SKM-1 treated with dmso at 0.1 percent for 144 hours (cell line): ENCODE data around the gene SPN.
A peak's percentile ranks its signal among the peaks of the same experiment; 100 is the strongest.
"Not testable (repeated sequence)": the region's sequence is repeated elsewhere in the genome, so short reads cannot be mapped to it uniquely, and the experiment has no call there.

ENCODE experiments used
- DNase-seq: peaks from one replicate; lab custom pipeline; 2025; ENCODE audit not compliant: unreplicated experiment; lab: John Stamatoyannopoulos, UW

The SPN gene

DNA sequence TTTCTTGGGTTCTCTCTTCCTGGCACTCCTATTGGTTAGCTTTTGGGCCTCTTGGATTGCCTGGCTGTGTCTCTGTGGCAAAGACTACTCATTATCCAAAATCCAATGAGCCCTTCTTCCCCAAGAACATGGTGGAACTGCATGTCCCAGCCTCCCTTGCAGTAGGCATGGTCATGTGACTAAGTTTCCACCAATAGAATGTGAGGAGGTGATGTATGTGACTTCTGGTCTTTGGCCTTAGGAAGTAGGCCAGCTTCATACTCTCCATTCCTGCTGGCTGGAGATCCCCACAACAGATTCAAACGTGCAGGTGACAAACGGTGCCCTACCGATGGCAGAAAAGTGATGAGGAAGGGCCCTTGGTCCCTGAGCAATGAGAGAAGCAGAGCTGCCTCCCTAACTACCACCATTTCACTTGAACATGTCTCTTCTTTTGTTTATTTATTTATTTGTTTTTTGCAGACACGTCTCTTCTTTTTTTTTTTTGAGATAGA, 17.3 kb upstream of the SPN start:
- peak; percentile 61 for DNase-seq

DNA sequence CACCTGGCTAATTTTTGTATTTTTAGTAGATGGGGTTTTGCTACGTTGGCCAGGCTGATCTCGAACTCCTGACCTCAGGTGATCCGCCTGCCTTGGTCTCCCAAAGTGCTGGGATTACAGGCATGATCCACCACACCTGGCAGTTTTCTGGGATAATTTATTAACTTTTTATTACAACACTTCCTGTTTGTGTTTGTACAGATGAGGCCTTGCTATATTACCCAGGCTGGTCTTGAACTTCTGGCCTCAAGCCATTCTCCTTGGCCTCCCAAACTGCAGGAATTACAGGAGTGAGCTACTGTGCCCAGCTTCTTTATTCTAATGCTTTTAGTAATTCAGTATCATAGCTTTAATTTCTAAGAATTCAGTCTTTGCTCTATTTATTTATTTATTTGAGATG, 16.1 kb upstream of the SPN start:
- DNase-seq, result no peak

DNA sequence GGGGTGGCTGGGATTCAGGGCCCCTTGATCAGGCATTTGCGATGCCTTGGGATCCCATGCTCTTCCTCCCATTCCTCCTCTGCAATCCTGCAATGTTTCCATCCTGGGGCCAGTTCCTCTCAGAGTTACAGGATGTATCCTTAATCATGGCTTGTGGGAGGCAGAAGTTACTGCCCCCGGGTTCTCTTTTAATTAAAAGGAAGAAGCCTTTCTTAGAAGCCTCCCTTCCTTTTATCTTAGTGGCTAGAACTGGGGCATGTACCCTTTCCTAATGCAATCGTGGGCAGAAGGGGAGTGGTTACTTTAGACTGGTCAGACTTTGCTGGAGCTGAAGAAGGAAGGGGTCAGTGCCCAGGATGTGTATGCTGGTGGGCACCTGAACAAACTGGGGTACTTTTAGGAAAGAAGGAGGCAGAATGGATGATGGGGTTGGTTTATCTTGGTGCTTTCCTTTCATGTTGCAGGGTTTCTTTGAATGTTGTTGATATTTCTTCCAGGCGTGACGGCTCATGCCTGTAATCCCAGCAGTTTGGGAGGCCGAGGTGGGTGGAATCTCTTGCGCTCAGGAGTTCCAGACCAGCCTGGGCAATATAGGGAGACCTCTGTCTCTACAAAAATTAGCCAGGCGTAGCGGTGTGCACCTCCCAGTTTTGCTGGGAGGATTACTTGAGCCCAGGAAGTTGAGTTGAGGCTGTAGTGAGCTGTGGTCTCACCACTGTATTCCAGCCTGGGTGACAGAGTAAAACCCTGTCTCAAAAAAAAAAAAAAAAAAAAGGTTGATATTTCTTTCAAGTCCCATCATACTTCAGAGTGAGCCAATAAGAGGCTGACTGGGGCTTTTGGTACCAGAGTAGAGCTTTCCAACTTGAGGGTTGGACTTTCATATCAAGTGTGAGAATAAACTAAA, 13.2 kb upstream of the SPN start:
- peak; percentile 50 for DNase-seq

DNA sequence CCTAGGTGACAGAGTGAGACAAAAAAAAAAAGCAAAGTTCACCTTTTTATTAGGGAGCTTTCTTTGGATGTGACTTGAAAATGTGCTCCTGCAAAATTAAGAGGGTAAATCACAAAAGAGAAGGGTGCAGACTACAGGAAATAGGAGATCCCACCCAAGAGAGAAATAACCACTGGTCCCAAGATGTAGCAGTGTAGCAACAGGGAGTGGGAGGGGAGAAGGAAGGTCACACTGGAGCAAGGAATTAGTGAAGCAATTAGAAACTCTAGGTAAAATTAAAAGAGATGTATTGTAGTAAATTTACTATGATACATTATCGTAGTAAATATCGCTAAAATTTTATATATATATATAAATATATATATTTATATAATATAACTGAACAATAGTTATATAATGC, 12.3 kb upstream of the SPN start:
- DNase-seq, result no peak

DNA sequence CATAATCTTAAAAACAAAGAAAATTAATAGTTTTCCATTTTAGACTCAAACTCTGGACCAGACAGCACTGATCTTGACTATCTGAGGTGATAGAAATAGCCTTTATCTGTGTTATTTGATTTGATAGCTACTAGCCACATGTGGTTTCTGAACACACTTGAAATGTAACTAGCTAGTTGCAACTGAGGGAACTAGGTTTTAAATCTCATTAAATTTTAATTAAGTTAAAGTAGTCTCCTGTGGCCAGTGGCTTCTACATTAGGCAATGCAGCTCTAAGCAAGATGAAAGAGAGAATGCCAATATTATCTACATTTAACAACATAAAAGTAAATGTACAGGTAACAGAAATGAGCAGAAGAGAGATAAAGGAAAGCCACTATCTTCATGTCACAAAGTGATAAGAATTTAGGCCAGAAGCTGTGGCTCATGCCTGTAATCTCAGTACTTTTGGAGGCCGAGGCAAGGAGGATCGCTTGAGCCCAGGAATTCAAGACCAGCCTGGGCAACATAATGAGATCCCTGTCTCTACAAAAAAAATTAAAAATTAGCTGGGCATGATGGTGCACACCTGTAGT, 11.2 kb upstream of the SPN start:
- no peak for DNase-seq

DNA sequence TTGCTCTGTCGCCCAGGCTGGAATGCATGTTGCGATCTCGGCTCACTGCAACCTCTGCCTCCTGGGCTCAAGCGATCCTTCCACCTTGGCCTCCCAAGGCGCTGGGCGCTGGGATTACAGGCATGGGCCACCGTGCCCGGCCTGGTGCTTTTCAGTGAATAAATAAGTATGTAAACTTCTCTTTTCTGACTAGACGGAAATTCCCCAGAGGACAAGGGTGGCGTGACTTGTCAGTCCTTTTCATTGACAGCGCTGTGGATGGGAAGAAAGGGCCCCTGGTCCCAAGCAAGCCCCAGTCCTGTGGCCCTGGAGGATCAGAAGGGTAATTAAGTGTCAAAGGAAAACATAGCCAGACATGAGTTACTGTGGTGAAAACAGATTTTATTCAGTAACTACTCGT, 9.6 kb upstream of the SPN start:
- no peak for DNase-seq

DNA sequence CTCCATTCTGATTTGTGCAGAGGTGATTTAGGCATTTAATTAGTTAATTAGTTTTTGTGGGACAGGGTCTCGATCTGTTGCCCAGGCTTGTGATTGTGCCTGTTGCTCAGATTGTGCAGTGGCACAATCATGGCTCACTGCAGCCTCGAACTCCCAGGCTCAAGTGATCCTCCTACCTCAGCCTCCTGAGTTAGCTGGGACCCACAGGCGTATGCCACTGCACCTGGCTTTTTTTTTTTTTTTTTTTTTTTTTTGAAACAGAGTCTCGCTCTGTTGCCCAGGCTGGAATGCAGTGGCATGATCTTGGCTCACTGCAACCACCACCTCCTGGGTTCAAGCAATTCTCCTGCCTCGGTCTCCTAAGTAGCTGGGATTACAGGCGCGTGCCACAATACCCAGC, 9.2 kb upstream of the SPN start:
- not testable (repeated sequence) for DNase-seq

DNA sequence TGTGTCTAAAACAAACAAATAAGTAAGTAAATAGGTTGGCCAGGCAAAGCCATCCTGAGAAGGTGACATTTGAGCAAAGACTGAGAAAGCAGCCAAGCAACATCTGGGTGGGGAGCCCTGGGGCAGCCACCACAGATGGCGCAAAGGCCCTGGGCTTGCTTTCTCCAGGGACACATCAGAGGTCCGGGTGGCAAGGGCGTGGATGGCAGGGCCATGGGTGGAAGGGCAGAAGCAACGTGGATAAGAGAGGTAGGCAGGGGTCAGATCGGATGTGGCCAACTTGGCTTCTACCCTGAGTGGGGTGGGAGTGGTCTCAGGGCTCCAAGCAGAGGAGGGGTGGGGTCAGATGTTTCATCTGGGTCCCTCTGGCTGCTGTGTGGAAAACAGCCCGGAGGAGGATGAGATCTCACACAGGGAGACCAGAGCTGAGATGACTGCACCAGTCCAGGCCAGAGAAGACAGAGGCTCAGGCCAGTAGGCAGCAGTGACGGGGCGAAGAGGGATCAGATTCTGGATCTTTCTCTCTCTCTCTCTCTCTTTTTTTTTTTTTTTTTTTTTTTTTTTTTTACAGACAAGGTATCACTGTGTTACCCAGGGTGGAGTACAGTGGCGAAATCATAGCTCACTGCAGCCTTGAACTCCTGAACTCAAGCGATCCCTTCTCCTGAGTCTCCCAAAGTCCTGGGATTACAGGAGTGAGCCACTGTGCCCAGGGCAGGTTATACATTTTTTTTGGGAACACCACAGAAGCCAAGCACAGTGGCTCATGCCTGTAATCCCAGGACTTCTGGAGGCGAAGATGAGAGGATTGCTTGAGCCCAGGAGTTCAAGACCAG, 6.1 kb upstream of the SPN start:
- DNase-seq, result no peak

DNA sequence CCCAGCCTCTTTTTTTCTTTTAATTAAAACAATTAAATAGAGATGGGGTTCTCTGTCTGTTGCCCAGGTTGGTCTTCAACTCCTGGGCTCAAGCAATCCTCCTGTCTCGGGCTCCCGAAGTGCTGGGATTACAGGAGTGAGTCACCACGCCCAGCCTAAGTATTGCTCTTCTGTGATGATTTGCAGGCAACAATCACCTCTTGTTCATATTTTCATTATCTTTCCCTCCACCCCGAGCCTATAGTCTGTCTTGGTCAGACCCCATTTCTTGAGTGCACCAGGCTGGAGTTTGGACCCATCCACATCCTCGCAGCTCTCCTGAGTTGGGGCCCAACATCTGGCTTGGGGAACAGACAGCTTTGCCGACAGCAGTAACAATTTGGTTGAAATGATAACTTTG, 4.3 kb upstream of the SPN start:
- no peak for DNase-seq

DNA sequence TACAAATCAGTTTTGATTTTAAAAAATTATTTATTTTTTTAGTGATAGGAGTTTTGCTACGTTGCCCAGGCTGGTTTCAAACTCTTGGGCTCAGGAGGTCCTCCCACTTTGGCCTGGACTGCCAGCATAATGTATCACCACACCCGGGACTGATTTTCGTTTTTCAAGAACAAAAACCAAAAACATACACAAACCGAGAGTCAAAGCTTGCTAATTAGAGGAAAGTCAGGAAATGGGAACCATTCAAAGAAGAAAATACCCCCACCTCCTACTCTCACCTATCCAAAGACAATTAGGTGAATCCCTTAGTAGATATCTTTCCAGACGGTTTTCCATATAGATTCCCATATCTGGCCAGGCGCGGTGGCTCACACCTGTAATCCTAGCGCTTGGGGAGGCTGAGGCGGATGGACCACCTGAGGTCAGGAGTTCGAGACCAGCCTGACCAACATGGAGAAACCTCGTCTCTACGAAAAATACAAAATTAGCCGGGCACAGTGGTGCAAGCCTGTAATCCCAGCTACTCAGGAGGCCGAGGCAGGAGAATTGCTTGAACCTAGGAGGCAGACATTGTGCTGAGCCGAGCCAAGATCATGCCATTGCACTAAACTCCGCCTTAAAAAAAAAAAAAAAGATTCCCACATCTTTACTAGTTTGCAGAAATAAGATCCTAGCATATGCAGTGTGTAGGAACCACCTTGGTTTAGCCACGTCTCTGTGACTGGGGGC, 883 bp upstream of the SPN start:
- DNase-seq, result no peak

DNA sequence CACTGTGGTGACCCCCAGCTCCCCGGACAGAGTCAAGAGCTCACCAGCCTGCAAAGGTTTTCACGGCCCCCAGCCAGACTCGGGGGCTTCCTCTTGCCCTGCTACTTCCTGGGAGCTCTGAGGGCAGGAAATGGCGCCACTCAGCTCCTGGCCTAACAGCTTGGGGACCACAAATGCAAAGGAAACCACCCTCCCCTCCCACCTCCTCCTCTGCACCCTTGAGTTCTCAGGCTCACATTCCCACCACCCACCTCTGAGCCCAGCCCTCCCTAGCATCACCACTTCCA, 375 bp upstream of the SPN start:
- DNase-seq, result peak; percentile 76

DNA sequence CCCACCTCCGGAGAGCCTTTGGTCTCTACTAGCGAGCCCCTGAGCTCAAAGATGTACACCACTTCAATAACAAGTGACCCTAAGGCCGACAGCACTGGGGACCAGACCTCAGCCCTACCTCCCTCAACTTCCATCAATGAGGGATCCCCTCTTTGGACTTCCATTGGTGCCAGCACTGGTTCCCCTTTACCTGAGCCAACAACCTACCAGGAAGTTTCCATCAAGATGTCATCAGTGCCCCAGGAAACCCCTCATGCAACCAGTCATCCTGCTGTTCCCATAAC, 702 bp downstream of the SPN start:
- DNase-seq, result no peak

DNA sequence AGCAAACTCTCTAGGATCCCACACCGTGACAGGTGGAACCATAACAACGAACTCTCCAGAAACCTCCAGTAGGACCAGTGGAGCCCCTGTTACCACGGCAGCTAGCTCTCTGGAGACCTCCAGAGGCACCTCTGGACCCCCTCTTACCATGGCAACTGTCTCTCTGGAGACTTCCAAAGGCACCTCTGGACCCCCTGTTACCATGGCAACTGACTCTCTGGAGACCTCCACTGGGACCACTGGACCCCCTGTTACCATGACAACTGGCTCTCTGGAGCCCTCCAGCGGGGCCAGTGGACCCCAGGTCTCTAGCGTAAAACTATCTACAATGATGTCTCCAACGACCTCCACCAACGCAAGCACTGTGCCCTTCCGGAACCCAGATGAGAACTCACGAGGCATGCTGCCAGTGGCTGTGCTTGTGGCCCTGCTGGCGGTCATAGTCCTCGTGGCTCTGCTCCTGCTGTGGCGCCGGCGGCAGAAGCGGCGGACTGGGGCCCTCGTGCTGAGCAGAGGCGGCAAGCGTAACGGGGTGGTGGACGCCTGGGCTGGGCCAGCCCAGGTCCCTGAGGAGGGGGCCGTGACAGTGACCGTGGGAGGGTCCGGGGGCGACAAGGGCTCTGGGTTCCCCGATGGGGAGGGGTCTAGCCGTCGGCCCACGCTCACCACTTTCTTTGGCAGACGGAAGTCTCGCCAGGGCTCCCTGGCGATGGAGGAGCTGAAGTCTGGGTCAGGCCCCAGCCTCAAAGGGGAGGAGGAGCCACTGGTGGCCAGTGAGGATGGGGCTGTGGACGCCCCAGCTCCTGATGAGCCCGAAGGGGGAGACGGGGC, 1.3 kb downstream of the SPN start:
- DNase-seq, result no peak

DNA sequence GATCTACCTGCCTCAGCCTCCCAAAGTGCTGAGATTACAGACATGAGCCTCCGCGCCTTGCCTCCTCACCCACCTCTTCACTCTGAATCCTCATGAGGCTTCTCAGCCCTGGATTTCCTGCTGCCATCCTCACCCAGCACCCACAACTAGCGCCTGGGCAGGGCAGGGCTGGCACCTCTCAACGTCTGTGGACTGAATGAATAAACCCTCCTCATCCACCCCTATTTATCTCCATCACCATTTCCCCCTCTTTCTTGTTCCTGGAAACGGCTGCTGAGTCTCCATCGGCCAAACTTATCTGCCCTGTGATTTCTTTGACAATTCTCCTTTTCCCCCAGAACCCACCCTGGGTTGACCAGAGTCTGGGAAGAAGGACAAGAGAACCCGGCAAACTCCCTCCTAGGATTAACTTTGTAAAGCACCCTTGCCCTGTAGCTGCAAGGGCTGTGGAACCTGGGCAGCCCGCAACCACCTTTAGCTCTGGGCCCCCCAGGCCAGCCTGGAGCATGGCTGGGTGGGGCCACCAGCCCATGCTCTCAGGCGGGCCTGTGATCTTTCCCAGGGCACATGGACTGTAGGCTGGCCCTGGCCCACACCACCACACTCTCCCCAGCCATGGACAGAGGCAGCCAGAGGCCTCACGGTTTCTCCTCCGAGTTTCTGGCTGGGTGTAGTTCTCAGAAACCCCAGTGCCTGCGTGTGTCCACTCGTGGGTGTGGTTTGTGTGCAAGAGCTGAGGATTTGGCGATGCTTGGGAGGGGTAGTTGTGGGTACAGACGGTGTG, 2.4 kb downstream of the SPN start:
- DNase-seq, result no peak

DNA sequence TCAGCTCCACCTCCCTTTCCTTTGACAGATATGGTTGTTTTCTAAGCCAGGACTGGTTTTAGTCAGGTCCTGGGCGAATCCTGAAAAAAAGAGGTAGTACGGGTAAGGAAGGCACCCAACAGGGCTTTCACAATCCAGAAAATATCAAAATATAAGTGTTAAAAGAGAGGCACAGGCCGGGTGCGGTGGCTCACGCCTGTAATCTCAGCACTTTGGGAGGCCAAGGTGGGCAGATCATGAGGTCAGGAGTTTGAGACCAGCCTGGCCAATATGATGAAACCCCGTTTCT, 4.2 kb downstream of the SPN start:
- DNase-seq, result peak; percentile 52

DNA sequence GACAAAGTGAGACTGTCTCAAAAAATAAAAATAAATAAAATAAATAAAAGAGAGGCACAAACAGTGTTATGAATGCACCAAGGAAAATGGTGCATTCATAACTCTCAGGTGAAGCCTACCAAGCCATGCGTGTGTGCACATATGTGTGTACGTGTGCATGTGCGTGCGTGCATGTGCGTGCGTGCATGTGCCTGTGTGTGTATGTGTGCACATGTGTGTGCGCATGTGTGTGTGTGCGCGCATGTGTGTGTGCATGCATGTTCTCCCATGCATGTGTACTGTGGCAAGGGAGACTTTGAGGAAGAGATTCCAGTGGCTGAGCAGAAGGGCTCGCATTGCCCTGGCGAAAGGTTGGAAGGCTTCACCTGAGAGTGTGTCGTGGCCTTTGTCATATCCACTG, 4.7 kb downstream of the SPN start:
- DNase-seq, result no peak

DNA sequence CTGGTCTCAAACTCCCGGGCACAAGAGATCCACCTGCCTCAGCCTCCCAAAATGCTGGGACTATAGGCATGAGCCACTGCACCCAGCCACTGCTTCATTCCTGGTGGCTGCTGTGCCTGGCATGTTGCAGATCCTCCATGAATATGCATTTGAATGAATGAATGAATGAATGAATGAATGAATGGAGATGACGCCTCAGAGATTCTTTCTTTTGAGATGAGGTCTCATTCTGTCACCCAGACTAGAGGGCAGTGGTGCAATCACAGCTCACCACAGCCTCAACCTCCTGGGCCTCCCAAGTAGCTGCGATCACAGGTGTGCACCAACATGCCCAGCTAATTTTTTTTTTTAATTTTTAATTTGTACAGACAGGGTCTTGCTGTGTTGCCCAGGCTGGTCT, 5.2 kb downstream of the SPN start:
- no peak for DNase-seq

DNA sequence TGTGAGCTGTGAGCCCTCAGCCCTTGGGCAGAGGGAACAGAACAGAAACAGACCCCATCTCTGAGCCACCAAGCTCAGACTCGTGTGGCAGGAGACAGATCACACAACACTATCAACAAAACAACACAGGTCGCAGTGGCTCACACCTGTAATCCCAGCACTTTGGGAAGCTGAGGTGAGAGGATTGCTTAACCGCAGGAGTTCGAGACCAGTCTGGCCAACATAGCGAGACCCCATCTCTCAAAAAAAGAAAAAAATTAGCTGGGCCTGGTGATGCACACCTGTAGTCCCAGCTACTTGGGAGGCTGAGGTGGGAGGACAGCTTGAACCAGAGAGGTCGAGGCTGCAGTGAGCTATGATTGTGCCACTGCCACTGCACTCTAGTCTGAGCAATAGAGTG, 10.5 kb downstream of the SPN start:
- no peak for DNase-seq

DNA sequence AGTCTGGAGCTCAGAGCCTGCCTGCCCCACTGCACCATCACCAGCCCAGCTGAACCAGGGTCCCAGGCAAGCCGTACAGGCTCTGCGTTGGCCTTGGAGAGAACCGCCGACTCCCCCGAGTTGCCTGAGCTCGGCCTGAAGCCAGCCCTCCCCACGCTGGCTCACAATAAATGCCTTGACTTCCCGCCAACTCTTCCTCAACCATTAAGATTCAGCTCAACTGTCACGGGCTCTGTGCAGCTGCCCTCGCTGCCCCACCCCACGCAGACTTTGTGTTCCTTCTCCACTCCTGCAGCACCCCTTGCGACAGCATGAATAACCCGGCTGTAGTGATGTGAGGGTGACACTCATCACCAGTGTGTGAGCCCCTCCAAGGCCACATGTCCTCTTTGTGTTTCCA, 11.1 kb downstream of the SPN start:
- DNase-seq, result no peak
